HG03442 (cell line): ENCODE measurements around the gene KCTD13.
"Not testable (repeated sequence)": the region's sequence is repeated elsewhere in the genome, so short reads cannot be mapped to it uniquely, and the experiment has no call there.

Source experiments
- ATAC-seq: cut with Tn5 transposase; IDR thresholded peaks from one replicate; pipeline ENCODE4 v1.9.1; 2021; ENCODE audit warnings: mild to moderate bottlenecking, moderate library complexity; ENCODE audit not compliant: unreplicated experiment

The KCTD13 gene

DNA sequence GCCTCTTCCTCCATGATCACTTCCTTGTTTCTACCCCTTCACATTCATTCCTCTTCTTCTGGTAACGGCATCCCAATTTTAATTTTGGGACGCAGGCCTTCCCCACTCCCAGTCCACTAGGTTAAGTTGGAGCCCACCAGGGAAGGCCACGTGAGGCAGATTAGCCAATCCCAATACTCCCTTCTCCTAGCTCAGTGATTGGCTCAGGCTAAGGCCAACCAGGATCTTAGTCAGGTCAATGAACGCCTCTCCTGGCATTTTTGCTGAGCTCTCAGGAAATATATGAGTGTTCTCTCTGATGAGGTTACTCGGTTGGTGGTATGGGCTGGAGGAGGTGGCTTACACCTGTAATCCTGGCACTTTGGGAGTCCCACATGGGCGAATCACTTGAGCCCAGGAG lies 42.0 kb downstream of the KCTD13 start:
- no peak for ATAC-seq

- no peak for ATAC-seq
These were observed 45.0 kb downstream of the KCTD13 start for GRCh38 chr16:29881050-29881449.

DNA sequence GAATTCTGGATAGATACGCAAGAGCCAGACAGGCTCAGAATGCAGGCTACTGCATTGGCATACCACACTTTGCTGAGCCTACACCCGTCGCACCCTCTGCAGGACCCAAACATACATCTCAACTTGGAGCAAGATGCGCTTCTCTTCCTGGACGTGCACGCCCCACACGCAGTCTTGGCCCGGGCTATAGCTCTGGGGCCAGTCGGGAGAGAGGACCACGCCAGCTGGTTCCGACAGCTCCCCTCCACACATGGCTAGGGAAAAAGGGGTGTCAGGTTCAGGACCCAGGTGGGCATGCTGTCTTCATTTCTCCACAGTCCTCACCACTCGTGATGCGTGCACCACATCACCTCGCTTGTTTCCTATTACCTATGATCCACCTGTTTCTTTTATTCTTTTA lies 47.9 kb downstream of the KCTD13 start:
- no peak for ATAC-seq

DNA sequence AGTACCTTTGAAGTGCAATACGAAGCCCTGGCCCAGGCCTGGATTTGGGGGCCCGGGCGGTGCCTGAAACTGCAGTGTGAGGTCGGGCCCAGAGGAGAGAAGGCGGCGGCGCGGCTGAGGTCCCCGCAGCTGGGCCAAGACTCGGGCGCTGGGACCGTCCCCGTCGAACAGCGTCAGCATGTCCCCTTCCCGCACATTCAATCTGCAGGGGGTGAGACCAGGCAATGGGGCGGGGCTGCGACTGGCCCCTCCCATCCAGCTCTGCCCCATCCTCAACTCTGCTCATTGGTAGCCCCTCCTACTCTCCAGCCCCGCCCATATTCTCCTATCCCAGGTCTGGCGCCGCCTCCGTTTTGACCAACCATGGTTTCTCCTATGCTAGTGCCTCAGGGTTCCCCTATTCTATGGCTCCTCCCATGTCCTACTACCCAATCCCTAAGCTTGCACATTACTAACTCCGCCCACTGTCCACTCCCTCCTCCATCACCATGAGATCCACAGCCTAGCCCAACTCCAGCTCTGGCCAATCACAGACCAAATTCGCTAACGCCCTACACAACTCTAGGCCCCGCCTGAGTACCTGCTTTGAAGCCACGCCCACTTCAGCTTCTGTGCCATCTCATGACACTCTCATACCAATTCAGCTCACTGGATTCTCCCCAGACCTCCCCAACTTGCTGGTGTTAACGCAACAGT lies 48.6 kb downstream of the KCTD13 start:
- no peak for ATAC-seq

DNA sequence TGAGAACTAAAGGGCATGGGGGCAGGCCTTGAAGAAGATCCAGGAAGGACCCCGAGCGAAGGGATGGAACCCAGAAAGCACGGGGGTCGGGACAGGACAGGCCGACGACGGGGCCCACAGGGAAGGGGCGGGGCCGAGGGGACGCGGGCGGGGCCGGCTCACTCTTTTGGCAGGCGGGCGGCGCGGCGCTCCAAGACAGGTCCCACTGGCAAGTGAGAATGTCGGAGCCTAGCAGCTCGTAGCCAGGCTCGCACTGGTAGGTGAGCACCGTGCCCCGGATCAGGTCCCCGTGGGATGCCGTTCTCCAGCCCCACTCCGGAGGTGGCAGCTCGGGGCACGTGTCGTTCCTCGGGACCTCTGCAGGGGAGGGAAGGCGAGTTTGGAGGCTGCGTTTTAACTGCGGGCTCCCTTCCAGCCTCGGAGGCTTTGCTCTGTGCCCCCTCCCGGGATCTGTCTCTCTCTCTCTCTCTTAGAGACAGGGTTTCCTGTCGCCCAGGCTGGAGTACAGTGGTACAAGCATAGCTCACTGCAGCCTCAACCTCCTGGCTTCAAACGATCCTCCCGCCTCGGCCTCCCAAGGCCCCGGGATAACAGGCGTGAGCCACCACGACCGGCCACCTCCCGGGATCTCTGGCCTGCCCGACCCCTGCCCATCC lies 49.3 kb downstream of the KCTD13 start:
- ATAC-seq: no peak

DNA sequence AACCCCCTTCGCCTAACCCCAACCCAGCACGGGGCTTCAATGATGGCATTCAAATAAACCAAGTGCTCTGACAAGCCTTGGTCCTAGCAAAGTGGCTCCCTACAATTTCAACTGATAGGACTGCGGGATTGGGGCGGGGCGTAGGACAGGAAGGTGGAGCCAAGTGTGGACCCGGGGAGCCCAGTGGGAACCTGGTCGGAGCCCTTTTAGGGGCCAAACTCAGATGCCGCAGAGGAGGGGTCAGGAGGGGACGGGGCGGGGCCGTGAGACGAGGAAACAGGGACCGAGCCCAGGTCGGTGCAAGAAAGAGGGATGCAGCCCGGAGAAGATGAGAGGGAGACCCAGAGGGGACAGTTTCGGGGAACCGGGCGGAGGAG lies 49.8 kb downstream of the KCTD13 start:
- no peak for ATAC-seq

- no peak for ATAC-seq
These were observed 50.8 kb downstream of the KCTD13 start for GRCh38 chr16:29875206-29875605.

DNA sequence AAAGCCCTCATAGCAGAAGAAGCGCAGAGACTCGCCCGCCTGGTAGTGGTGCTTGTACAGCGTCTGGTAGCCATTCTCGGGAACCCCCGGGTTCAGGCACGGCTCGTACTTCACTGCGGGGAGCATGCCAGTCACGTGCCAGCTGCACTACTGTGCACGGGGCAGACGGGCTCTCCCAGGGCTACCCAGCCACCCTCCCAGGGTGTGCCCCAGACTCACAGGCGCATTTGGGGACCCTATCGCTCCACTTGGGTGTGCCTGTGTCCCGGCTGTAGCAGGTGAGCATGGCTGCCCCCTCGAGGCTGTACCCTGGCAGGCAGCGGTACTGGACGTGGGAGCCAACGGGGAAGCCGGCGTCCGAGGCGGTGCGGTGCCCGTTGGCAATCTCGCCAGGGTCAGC lies 52.7 kb downstream of the KCTD13 start:
- ATAC-seq: no peak

- no peak for ATAC-seq
These were observed 54.0 kb downstream of the KCTD13 start for GRCh38 chr16:29871822-29872546.

DNA sequence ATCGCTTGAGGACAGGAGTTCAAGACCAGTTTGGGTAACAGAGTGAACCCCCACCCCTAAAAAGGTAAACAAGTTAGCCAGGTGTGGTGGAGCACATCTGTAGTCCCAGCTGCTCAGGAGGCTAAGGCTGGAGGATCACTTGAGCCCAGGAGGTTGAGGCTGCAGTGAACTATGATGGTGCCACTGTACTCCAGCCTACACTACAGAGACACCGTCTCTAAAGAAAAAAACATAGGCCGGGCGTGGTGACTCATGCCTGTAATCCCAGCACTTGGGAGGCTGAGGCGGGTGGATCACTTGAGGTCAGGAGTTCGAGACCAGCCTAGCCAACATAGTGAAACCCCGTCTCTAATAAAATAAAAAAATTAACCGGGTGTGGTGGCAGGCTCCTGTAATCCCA lies 57.0 kb downstream of the KCTD13 start:
- not testable (repeated sequence) for ATAC-seq

DNA sequence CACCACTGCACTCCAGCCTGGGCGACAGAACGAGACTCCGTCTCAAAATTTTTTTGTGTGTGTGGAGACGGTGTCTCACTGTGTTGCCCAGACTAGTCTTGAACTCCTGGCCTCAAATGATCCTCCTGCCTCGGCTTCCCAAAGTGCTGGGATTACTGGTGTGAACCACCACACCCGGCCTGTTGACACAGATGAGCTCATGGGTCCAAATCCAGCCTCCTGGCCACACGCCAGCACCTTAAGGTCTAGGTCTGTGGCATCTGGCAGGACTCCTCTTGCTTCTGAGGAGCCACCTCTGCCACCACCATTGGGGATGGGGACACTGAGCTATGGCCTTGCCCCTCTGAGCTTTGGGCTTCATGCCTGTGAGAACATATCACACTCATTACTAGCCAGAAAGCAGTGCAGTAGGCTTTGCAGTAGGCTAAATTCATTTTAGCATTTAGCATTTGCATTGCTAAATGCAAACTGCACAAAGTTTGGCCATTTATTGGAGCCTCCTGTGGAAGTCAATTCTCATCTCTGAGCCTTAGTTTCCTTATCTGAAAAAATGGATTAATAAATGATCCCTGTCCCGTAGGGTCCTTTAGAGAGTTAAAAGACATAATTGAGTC lies 57.5 kb downstream of the KCTD13 start:
- ATAC-seq: no peak

DNA sequence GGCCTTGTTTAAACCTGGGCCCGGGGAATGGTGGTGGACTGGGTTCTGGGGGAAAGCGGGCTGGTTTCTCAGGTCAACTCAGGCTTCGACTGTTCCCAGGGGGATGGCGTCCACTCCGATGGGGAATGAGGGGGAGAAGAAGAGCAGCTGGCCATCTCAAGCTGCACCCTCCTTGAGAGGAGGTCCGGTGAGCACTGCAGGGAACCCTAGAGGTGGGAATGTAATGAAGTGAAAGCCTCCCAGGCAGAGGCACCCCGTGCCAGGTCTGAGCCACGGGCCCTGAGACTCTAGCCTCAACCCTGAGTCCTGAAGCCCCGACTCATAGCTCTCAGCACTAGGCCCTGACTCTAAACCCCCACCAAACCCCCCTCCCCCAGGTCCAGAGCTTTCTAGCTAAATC lies 61.8 kb downstream of the KCTD13 start:
- ATAC-seq: no peak

GRCh38 chr16:29863669-29863984 lies 62.4 kb downstream of the KCTD13 start:
- no peak for ATAC-seq

DNA sequence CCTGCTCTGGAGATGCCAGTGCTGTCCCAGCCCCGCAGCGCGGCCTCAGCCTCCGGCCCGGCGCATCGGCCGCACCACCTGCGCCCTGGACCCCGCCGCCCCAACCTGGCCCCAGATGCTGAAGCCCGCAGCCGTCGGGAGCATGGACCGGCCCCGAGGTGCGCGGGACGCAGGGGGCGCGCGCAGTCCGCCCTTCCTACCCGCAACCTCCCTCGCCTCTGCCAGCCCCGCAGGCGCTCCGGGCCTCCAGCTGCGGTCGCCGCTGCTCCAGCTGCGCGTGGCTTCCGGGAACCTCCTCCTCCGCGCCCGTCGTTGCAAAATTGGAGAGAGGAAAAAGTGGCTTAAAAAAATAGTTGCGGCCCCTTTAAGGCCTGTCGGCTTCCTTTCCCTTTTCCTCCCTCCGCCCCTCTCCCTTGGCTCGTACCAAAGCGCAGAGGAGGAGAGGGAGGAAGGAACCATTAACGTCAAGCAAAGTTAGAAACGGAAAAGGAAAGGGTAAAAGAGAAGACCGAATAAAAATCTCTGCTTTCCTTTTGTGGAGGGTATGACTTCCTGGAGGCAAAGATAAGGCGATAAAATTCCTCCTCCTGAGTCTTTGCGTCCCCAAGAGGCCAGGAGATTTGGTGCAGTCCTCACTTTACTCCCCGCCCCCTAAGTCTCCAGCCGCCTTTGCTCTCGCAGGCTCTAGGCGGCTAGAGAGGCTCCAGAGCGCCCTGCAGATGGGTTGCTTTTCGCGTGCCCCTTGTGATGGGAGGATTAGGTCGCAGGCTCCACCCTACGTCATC lies 63.0 kb downstream of the KCTD13 start, which contains the start of gene CDIPT:
Gene CDIPT (minus strand): TSS at position 343 of the 785 bp plus-strand sequence. CDS start 369 bp downstream, outside the sequence.
- peak; percentile 86 for ATAC-seq

DNA sequence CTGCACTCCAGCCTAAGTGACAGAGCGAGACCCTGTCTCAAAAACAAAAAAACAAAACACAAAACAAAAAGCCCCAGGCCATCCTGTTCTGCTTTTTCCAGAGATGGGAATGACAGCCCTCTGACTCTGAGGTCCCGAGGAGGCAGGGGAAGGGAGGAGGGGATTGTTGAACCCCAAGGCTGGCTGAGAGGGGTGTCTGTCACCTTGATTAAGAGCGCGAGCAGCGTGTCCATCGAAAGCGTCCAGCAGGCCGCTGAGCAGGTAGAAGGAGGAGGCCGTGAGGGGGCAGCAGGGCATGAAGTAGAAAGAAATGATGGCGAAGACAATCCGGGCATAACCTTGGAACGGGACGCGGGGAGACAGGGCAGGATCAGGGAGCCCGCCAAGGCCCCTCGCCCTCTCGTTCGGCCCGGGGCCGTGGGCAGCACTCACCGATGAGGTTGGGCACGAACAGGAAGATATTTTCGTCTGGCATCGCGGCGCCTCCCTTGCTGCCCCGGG lies 63.6 kb downstream of the KCTD13 start:
- peak; percentile 8 for ATAC-seq

DNA sequence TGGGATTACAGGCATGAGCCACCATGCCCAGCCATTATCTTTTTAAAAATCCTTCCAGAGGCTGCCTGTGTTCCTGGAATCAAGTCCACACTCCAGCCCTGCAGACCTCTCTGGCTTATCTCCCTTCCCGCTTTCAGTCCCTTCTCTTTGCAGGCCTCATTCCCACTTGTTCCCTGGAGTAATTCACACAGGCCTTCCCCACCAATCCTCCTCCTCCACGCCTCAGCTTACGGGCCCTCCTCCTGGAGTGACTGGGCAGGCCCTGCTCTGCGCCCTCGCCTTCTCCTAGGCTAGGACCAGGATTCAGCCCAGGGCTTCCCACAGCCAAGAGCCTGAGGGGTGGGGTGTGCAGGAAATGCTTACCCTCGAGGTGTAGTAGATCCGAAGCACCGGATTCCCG lies 65.8 kb downstream of the KCTD13 start:
- no peak for ATAC-seq

- ATAC-seq: no peak
These were observed 67.1 kb downstream of the KCTD13 start for GRCh38 chr16:29858974-29859373.

DNA sequence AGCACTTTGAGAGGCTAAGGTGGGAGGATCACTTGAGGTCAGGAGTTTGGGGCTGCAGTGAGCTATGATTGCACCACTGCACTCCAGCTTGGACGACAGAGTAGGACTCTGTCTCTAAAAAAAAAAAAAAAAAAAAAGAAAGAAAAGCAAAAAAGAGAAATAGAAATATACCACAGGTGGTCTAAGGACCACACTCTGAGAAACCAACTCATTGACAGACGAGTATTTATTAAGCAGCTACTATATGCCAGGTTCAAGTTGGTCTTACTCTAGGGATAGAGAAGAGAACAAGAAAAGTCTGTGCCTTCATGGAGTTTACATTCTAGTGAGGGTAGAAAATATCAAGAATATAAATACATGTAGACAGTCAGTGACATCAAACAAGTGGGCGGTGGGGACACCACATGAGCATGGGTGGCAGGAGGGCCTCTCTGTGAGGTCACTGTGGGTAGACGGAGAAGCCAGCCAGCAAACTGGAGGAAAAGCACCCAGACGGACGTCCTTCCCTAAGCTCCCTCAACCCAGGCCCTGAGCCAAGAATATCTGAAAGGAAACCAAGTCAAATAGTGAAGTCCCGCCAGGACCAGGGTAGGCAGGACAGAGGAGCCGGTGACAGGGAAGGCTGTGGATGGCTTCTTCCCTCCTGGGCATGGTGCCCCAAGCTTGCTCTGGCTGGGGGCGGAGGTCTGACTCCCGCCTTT lies 67.7 kb downstream of the KCTD13 start:
- no peak for ATAC-seq

DNA sequence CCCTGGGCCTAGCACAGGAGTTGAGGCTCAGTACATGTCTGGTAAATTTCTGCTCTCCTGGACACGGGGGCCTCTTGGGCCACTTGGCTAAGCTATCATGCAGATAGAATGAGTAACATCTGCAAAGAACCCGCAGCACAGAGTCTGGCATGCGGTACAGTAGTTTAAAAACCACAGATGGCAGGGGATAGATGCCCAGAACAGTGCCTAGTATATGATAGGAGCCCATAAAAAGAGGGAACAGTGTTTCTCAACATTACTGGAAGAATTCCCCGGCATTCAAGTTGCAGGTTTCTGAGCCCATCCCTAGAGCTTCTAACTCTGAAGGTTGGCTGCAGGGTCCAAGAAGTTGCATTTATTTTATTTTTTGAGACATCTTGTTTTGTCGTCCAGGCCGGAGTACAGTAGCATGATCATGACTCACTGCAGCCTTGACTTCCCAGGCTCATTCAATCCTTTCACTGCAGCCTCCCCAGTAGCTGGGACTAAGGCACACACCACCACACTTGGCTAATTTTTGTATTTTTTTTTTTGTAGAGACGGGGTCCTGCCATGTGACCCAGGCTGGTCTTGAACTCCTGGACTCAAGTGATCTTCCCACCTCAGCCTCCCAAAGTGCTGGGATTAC lies 68.8 kb downstream of the KCTD13 start:
- no peak for ATAC-seq
